Superior temporal gyrus (tissue), 1 donor: ENCODE measurements around the gene TTC28.

Experiments used
- DNase-seq: peaks from one replicate; pipeline ENCODE4 v3.0.0-alpha.2; 2016; ENCODE audit errors: extremely low spot score

The TTC28 gene

GRCh38 chr22:27989758-27990450, 689.7 kb downstream of the TTC28 start:
- DNase-seq: no peak

- DNase-seq: no peak
Measured at GRCh38 chr22:27988704-27989103, 690.9 kb downstream of the TTC28 start.

GRCh38 chr22:27987557-27987956, 692.1 kb downstream of the TTC28 start:
- DNase-seq: no peak

GRCh38 chr22:27986937-27987336, 692.7 kb downstream of the TTC28 start:
- no peak for DNase-seq

- DNase-seq: no peak
Measured at GRCh38 chr22:27986459-27986858, 693.2 kb downstream of the TTC28 start.

GRCh38 chr22:27985323-27986275, 694.0 kb downstream of the TTC28 start:
- no peak for DNase-seq

- no peak for DNase-seq
Measured at GRCh38 chr22:27984723-27985122, 694.9 kb downstream of the TTC28 start.

GRCh38 chr22:27984001-27984695, 695.5 kb downstream of the TTC28 start:
- no peak for DNase-seq

- no peak for DNase-seq
Measured at GRCh38 chr22:27983361-27983791, 696.3 kb downstream of the TTC28 start.

- DNase-seq: no peak
Measured at GRCh38 chr22:27982630-27983180, 696.9 kb downstream of the TTC28 start.

GRCh38 chr22:27982106-27982505, 697.5 kb downstream of the TTC28 start:
- no peak for DNase-seq

- DNase-seq: no peak
Measured at GRCh38 chr22:27980424-27981148, 699.1 kb downstream of the TTC28 start.

GRCh38 chr22:27978802-27979201, 700.8 kb downstream of the TTC28 start:
- DNase-seq: no peak

GRCh38 chr22:27978317-27978716, 701.3 kb downstream of the TTC28 start:
- no peak for DNase-seq

- no peak for DNase-seq
Measured at GRCh38 chr22:27976586-27976985, 703.1 kb downstream of the TTC28 start.

- DNase-seq: no peak
Measured at GRCh38 chr22:27975381-27976013, 704.1 kb downstream of the TTC28 start.

GRCh38 chr22:27973846-27974245, 705.8 kb downstream of the TTC28 start:
- no peak for DNase-seq

GRCh38 chr22:27972732-27973698, 706.6 kb downstream of the TTC28 start:
- no peak for DNase-seq

GRCh38 chr22:27971926-27972325, 707.7 kb downstream of the TTC28 start:
- DNase-seq: no peak
